ENCODE results near the gene COX8A. TPM values are rescaled to one million over a fixed set of nuclear protein-coding genes. Genes with fewer than 3 reads are reported as not detected.
A peak's percentile ranks its signal among the peaks of the same experiment; 100 is the strongest.

Gene COX8A
- total and polyA plus RNA-seq, 9 of the 15 experiments (the other 6 are each of a cell fraction or from before 2014, with no cell fraction given): 274 to 1,206 (median 526) TPM

DNA sequence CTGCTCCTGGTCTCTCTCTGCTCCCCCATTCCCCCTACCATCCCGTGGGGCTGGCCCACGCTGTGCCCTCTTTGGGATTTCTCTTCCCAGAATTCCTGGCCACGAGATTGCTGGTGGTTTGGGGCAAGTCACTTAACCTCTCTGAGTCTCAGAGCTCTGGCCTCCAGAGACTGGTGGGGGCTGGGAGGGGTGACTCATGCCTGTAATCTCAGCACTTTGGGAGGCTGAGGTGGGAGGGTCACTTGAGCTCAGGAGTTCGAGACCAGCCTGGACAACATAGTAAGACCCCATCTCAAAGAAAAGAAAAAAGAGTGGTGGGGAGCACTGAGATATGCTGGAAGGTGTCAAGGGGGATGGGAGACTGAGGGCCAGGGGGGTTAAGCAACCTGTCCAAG, 30.2 kb downstream of the COX8A start (continued):
- TF ChIP-seq SAFB2 (IDR thresholded peaks at IDR 0.05; ENCODE audit: borderline replicate concordance, low read depth, low read length, severe bottlenecking) (no peak), CBX3 (IDR thresholded peaks at IDR 0.05; ENCODE audit: borderline replicate concordance in 1 of 2, low read length in 2 of 2) (0 out of 3 replicates have a peak, but pooled peaks of 1 of the 2 experiments have one; percentile 18), MCM3 (IDR thresholded peaks at IDR 0.05) (no peak), HDAC1 (IDR thresholded peaks at IDR 0.05) (peak in 1 of 2 experiments; percentile 11; a peak in 1 of 4 replicates), CREB1 (IDR thresholded peaks at IDR 0.05) (no peak), CREB1 (CRISPR knock-in tag; IDR thresholded peaks at IDR 0.05) (no peak), ZFP36 (IDR thresholded peaks at IDR 0.05; ENCODE audit: low read depth, low read length, partially characterized antibody) (peak; percentile 88)

- in situ Hi-C loops (cut with MboI): no loop called here
- ChIA-PET POLR2A (interaction anchor here (1.0 kb wide), 1 partner anchor 11 kb away, joined by 3 read pairs; no protein-coding TSS in a partner anchor), CTCF (ENCODE audit: low intra/inter-chr PET ratio) (no interaction called here)
- ATAC-seq (no peak), FAIRE-seq (no peak), DNase-seq (ENCODE audit: extremely low read depth in 1 of 4, low spot score in 3 of 4) (no peak)
- WGBS (ENCODE audit: insufficient coverage, low coverage, missing lambda C conversion rate): 100% methylated on average over 1 of the region's 4 CpGs
- Histone ChIP-seq H3K27ac (ENCODE audit: extremely low read depth, low read depth, low read length) (no peak overlapping the region), H3K9me1 (ENCODE audit: control insufficient read depth, insufficient read depth, low read length) (peaks cover 16% of the 10 kb centered on the region), H3K4me2 (ENCODE audit: insufficient read depth, low read length) (no peak overlapping the region), H4K20me1 (replicated peaks; ENCODE audit: control insufficient read depth, insufficient read depth, low read length) (peaks cover 49% of the 10 kb centered on the region), H3K4me1 (replicated peaks in 1 of 2; ENCODE audit: control insufficient read depth in 2 of 2, insufficient read depth in 2 of 2, low read length in 2 of 2) (peaks cover 16 to 67% of the 10 kb centered on the region in 2 experiments), H3K27me3 (ENCODE audit: control insufficient read depth in 2 of 2, insufficient read depth in 2 of 2, low read length in 2 of 2) (no peaks in the 10 kb centered on the region), H3K9me3 (replicated peaks; ENCODE audit: control insufficient read depth, insufficient read depth, low read depth, low read length) (no peaks in the 10 kb centered on the region; the same call in 1 of the 2 replicates), H3K36me3 (ENCODE audit: control insufficient read depth, insufficient read depth, low read length) (peaks cover 10% of the 10 kb centered on the region; the same call in 2 of the 3 replicates), H3K79me2 (ENCODE audit: control insufficient read depth, insufficient read depth, low read length) (no peaks in the 10 kb centered on the region), H2AFZ (ENCODE audit: low read depth, low read length) (no peak overlapping the region), H3K9ac (ENCODE audit: insufficient read depth in 1 of 2, low read depth in 2 of 2, low read length in 2 of 2) (no peak overlapping the region), H3K4me3 (no peak overlapping the region)
- no peak for TF ChIP-seq NR1H2 (CRISPR knock-in tag; IDR thresholded peaks at IDR 0.05)
- TF ChIP-seq ZNF408 (CRISPR knock-in tag; IDR thresholded peaks at IDR 0.05; ENCODE audit: low read depth): no peak
- no TSS peak for BruUV-seq (replicated peaks)
- intact Hi-C loops (cut with micrococcal nuclease): loop anchor here (10.0 kb wide), 2 partner anchors 89 to 139 kb away; no protein-coding TSS in a partner anchor
These were observed 31.3 kb downstream of the COX8A start for GRCh38 chr11:64005691-64006090.

Measured in K562 (cell line).